ENCODE data around the gene EHMT1. TPM values are rescaled to one million over a fixed set of nuclear protein-coding genes. Genes with fewer than 3 reads are reported as not detected.
"Not testable (repeated sequence)": the region's sequence is repeated elsewhere in the genome, so short reads cannot be mapped to it uniquely, and the experiment has no call there.

The EHMT1 gene
- total RNA-seq, 1 donor from 2014 or later, result 82.7 TPM

- TF ChIP-seq CTCF (IDR thresholded peaks at IDR 0.05), result no peak
- Histone ChIP-seq H3K27me3 (no peaks in the 10 kb centered on the region), H3K9me3 (no peaks in the 10 kb centered on the region), H3K4me1 (no peaks in the 10 kb centered on the region), H3K27ac (no peak overlapping the region), H3K36me3 (peaks cover 42% of the 10 kb centered on the region), H3K4me3 (no peak overlapping the region)
- intact Hi-C loops (cut with DNase I), result no loop called here
- ATAC-seq (no peak), DNase-seq (no peak)
These were observed 190.3 kb downstream of the EHMT1 start for GRCh38 chr9:137809040-137809576.

- H3K9me3 ChIP-seq; H3K27ac ChIP-seq; H3K27me3 ChIP-seq; H3K4me1 ChIP-seq; DNase-seq; ATAC-seq; intact Hi-C loops (cut with DNase I); H3K4me3 ChIP-seq: not testable (repeated sequence)
- peaks cover 48% of the 10 kb centered on the region for H3K36me3 ChIP-seq
These were observed 191.1 kb downstream of the EHMT1 start for GRCh38 chr9:137809726-137810450.

- Histone ChIP-seq H3K36me3 (peaks cover 62% of the 10 kb centered on the region), H3K27me3 (no peaks in the 10 kb centered on the region), H3K9me3 (no peaks in the 10 kb centered on the region), H3K4me3 (no peak overlapping the region), H3K4me1 (no peaks in the 10 kb centered on the region), H3K27ac (no peak overlapping the region)
- no peak for TF ChIP-seq CTCF (IDR thresholded peaks at IDR 0.05)
- DNase-seq, result peak; percentile 51
- no peak for ATAC-seq
- intact Hi-C loops (cut with DNase I), result no loop called here
These were observed 192.6 kb downstream of the EHMT1 start for GRCh38 chr9:137811283-137811870.

GRCh38 chr9:137812356-137813023 is 193.7 kb downstream of the EHMT1 start:
- H3K27me3 ChIP-seq, result no peaks in the 10 kb centered on the region
- DNase-seq (peak; percentile 41), ATAC-seq (no peak)
- H3K4me1 ChIP-seq, result no peaks in the 10 kb centered on the region
- H3K27ac ChIP-seq, result no peak overlapping the region
- peaks cover 73% of the 10 kb centered on the region for H3K36me3 ChIP-seq
- no peaks in the 10 kb centered on the region for H3K9me3 ChIP-seq
- no peak for TF ChIP-seq CTCF (IDR thresholded peaks at IDR 0.05)
- intact Hi-C loops (cut with DNase I), result no loop called here
- H3K4me3 ChIP-seq, result no peak overlapping the region

GRCh38 chr9:137813167-137813566 is 194.4 kb downstream of the EHMT1 start:
- ATAC-seq, result no peak
- Histone ChIP-seq H3K27me3 (no peaks in the 10 kb centered on the region), H3K4me3 (no peak overlapping the region), H3K9me3 (no peaks in the 10 kb centered on the region), H3K36me3 (peaks cover 77% of the 10 kb centered on the region), H3K27ac (no peak overlapping the region), H3K4me1 (no peaks in the 10 kb centered on the region)
- intact Hi-C loops (cut with DNase I), result no loop called here
- peak; percentile 53 for DNase-seq
- no peak for TF ChIP-seq CTCF (IDR thresholded peaks at IDR 0.05)

All from upper lobe of right lung (tissue), 1 donor.